SK-N-SH (cell line): ENCODE measurements around the gene RASSF3. TPM values are rescaled to one million over a fixed set of nuclear protein-coding genes. Genes with fewer than 3 reads are reported as not detected.

ENCODE experiments used
- CTCF ChIA-PET: fragments of 300-600, 350-600 bp; formaldehyde crosslinking; extraction: SDS; loops from one replicate; lab custom pipeline; 2021; lab: Yijun Ruan, JAX
- POLR2A ChIA-PET: fragments of 350-600 bp; sonication (Branson Sonifier 250); formaldehyde crosslinking; extraction: SDS; loops from one replicate; lab custom pipeline; 2020; ENCODE audit warnings: antibody characterized with exemption, inconsistent platforms; lab: Yijun Ruan, JAX
- DNase-seq: peaks from one replicate; pipeline ENCODE4 v3.0.0; 2012
- H2AFZ ChIP-seq: fragments of 200-600 bp; sonication (generic); 2 replicates; pipeline ENCODE4 v1.8.1; 2016; ENCODE audit warnings: antibody characterized with exemption, mild to moderate bottlenecking, low read depth
- H3F3A ChIP-seq: fragments of 200-600 bp; sonication (generic); replicated peaks from 2 replicates; pipeline ENCODE3; 2016; ENCODE audit warnings: antibody characterized with exemption, mild to moderate bottlenecking; ENCODE audit not compliant: insufficient read depth
- H3K27ac ChIP-seq, 2 experiments: fragments of 200-500 bp in 1 of 2; fragments of 200-600 bp in 1 of 2; sonication (Bioruptor generic) in 1 of 2; sonication (generic), shearing (Covaris generic) in 1 of 2; 2 replicates each; pipeline versions ENCODE4 v1.5.1 to v1.6.1; 2014 to 2016; ENCODE audit warnings: low read depth in 2 of 2, inconsistent platforms in 1 of 2, low read length in 1 of 2, mild to moderate bottlenecking in 1 of 2, mixed read lengths in 1 of 2
- H3K27me3 ChIP-seq: fragments of 200-600 bp; sonication (generic), shearing (Covaris generic); 2 replicates; pipeline ENCODE4 v1.6.1; 2016; ENCODE audit warnings: mixed run types; ENCODE audit not compliant: insufficient read depth
- H3K36me3 ChIP-seq, 2 experiments: fragments of 200-500 bp in 1 of 2; fragments of 200-600 bp in 1 of 2; sonication (Bioruptor generic) in 1 of 2; sonication (generic) in 1 of 2; replicated peaks in 1 of 2; 2 replicates each; pipeline versions ENCODE3 to v1.5.1; 2014 to 2016; ENCODE audit warnings: low read length in 1 of 2, mild to moderate bottlenecking in 1 of 2; ENCODE audit not compliant: insufficient read depth in 2 of 2, control insufficient read depth in 1 of 2
- H3K4me1 ChIP-seq, 2 experiments: fragments of 200-500 bp in 1 of 2; fragments of 200-600 bp in 1 of 2; sonication (Bioruptor generic) in 1 of 2; sonication (generic), shearing (Covaris generic) in 1 of 2; 2 replicates each; pipeline versions ENCODE4 v1.5.1 to v1.6.1; 2014 to 2016; ENCODE audit warnings: low read depth in 1 of 2, low read length in 1 of 2, mixed run types in 1 of 2; ENCODE audit not compliant: insufficient read depth in 2 of 2, control insufficient read depth in 1 of 2
- H3K4me2 ChIP-seq: fragments of 200-600 bp; sonication (generic), shearing (Covaris generic); 2 replicates; pipeline ENCODE4 v1.6.1; 2017; ENCODE audit warnings: mixed run types
- H3K4me3 ChIP-seq, 2 experiments: fragments of 200-500 bp in 1 of 2; fragments of 200-600 bp in 1 of 2; sonication (Bioruptor generic) in 1 of 2; sonication (generic), shearing (Covaris generic) in 1 of 2; 2 replicates each; pipeline versions ENCODE4 v1.5.1 to v1.8.1; 2014 to 2016; ENCODE audit warnings: low read depth in 2 of 2, inconsistent platforms in 1 of 2, low read length in 1 of 2, mild to moderate bottlenecking in 1 of 2, mixed read lengths in 1 of 2, moderate library complexity in 1 of 2
- H3K79me2 ChIP-seq: fragments of 200-600 bp; sonication (generic); 2 replicates; pipeline ENCODE4 v1.8.1; 2017; ENCODE audit warnings: mild to moderate bottlenecking; ENCODE audit not compliant: insufficient read depth
- H3K9ac ChIP-seq: fragments of 200-600 bp; sonication (generic); 2 replicates; pipeline ENCODE4 v1.6.1; 2017; ENCODE audit warnings: mixed run types
- H3K9me2 ChIP-seq: fragments of 200-600 bp; sonication (generic); 2 replicates; pipeline ENCODE4 v1.6.1; 2017; ENCODE audit warnings: mixed run types
- H3K9me3 ChIP-seq: fragments of 200-600 bp; sonication (generic); 2 replicates; pipeline ENCODE4 v1.6.1; 2017; ENCODE audit warnings: mixed run types, mild to moderate bottlenecking, moderate library complexity
- H4K20me1 ChIP-seq: fragments of 200-600 bp; sonication (generic); 2 replicates; pipeline ENCODE4 v1.6.1; 2017; ENCODE audit warnings: mild to moderate bottlenecking, mixed run types; ENCODE audit not compliant: insufficient read depth
- CHD2 ChIP-seq: fragments of 150-350 bp; IDR thresholded peaks from 2 replicates; pipeline ENCODE4 v1.6.1; 2018; ENCODE audit warnings: low read length; ENCODE audit not compliant: partially characterized antibody
- CTCF ChIP-seq: fragments of 200-600 bp; sonication (generic); IDR thresholded peaks from 2 replicates; pipeline ENCODE4 v1.6.1; 2017; ENCODE audit warnings: antibody characterized with exemption, mild to moderate bottlenecking, moderate library complexity
- ELF1 ChIP-seq: IDR thresholded peaks from 2 replicates; pipeline ENCODE4 v1.4.0; 2012
- EZH2phosphoT487 ChIP-seq: fragments of 200-600 bp; sonication (generic); IDR thresholded peaks from 2 replicates; pipeline ENCODE4 v1.6.1; 2017; ENCODE audit warnings: low read depth, mixed run types, mild to moderate bottlenecking, antibody characterized with exemption, moderate library complexity, borderline replicate concordance
- FOXM1 ChIP-seq: IDR thresholded peaks from 2 replicates; pipeline ENCODE4 v1.4.0; 2012; ENCODE audit warnings: low read depth, mild to moderate bottlenecking
- GABPA ChIP-seq: IDR thresholded peaks from 2 replicates; pipeline ENCODE4 v1.4.0; 2012; ENCODE audit warnings: low read depth, mild to moderate bottlenecking
- IRF3 ChIP-seq: fragments of 150-350 bp; IDR thresholded peaks from 2 replicates; pipeline ENCODE4 v1.6.1; 2016; ENCODE audit warnings: mild to moderate bottlenecking, low read depth, low read length
- MXI1 ChIP-seq: IDR thresholded peaks from 2 replicates; pipeline ENCODE4 v1.6.1; 2012; ENCODE audit warnings: mild to moderate bottlenecking, low read depth, low read length, improper control_type of control experiment
- NRF1 ChIP-seq: IDR thresholded peaks from 2 replicates; pipeline ENCODE4 v1.6.1; 2012; ENCODE audit warnings: low read depth, mild to moderate bottlenecking, low read length
- PBX3 ChIP-seq: IDR thresholded peaks from 2 replicates; pipeline ENCODE4; 2012
- POLR2AphosphoS5 ChIP-seq: IDR thresholded peaks from 2 replicates; pipeline ENCODE4 v1.6.1; 2012; ENCODE audit warnings: low read depth, low read length
- TAF1 ChIP-seq: IDR thresholded peaks from 2 replicates; pipeline ENCODE4 v1.6.1; 2012; ENCODE audit warnings: low read depth, mild to moderate bottlenecking, low read length, moderate library complexity, borderline replicate concordance
- YY1 ChIP-seq: IDR thresholded peaks from 2 replicates; pipeline ENCODE4 v1.4.0; 2012; ENCODE audit warnings: low read depth, mild to moderate bottlenecking
- ZBTB33 ChIP-seq: IDR thresholded peaks from 2 replicates; pipeline ENCODE4 v1.4.0; 2012; ENCODE audit warnings: low read depth, borderline replicate concordance
- WGBS: methylation state at CpG from one replicate; pipeline ENCODE4 v1.1.6; 2017; ENCODE audit warnings: low lambda C conversion rate; 5-methylcytosine and 5-hydroxymethylcytosine counted together
- polyA plus RNA-seq, 3 experiments: library from polyadenylated mRNA; depleted of rRNA; stranded (reverse); fragments of >200 nt; gene quantifications; 2 replicates each; pipeline ENCODE4 v1.2.3, GENCODE V29; 2012
- TF ChIP-seq, protein P1 (sequence below): IDR thresholded peaks from 2 replicates; pipeline ENCODE4 v1.6.1; 2012; ENCODE audit warnings: mild to moderate bottlenecking, low read depth, low read length, moderate library complexity

The RASSF3 gene
- polyA plus RNA-seq, 1 of the 3 experiments (the other 2 are of a cell fraction), result 11.1 TPM

GRCh38 chr12:64571411-64571810 is 38.9 kb upstream of the RASSF3 start:
- Histone ChIP-seq H3K27me3 (no peaks in the 10 kb centered on the region), H3K27ac (no peak overlapping the region), H4K20me1 (no peaks in the 10 kb centered on the region), H3F3A (no peaks in the 10 kb centered on the region), H3K9me2 (no peaks in the 10 kb centered on the region), H3K79me2 (no peaks in the 10 kb centered on the region), H3K4me1 (no peaks in the 10 kb centered on the region; a peak in 1 of 4 replicates)
- 91% methylated on average over 2 of the region's 2 CpGs for WGBS
- POLR2A ChIA-PET, result no interaction called here
- no peak for DNase-seq
- TF ChIP-seq ELF1 (no peak), NRF1 (no peak), YY1 (no peak), GABPA (no peak), PBX3 (no peak), CHD2 (no peak), IRF3 (no peak), MXI1 (no peak), POLR2AphosphoS5 (no peak), CTCF (no peak), TAF1 (no peak), ZBTB33 (no peak), FOXM1 (no peak), EZH2phosphoT487 (no peak)
- TF ChIP-seq, protein P1, sequence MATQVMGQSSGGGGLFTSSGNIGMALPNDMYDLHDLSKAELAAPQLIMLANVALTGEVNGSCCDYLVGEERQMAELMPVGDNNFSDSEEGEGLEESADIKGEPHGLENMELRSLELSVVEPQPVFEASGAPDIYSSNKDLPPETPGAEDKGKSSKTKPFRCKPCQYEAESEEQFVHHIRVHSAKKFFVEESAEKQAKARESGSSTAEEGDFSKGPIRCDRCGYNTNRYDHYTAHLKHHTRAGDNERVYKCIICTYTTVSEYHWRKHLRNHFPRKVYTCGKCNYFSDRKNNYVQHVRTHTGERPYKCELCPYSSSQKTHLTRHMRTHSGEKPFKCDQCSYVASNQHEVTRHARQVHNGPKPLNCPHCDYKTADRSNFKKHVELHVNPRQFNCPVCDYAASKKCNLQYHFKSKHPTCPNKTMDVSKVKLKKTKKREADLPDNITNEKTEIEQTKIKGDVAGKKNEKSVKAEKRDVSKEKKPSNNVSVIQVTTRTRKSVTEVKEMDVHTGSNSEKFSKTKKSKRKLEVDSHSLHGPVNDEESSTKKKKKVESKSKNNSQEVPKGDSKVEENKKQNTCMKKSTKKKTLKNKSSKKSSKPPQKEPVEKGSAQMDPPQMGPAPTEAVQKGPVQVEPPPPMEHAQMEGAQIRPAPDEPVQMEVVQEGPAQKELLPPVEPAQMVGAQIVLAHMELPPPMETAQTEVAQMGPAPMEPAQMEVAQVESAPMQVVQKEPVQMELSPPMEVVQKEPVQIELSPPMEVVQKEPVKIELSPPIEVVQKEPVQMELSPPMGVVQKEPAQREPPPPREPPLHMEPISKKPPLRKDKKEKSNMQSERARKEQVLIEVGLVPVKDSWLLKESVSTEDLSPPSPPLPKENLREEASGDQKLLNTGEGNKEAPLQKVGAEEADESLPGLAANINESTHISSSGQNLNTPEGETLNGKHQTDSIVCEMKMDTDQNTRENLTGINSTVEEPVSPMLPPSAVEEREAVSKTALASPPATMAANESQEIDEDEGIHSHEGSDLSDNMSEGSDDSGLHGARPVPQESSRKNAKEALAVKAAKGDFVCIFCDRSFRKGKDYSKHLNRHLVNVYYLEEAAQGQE, result no peak
- TF ChIP-seq, all 33 proteins: peak for 0
- no peaks in the 10 kb centered on the region for H3K36me3 ChIP-seq
- H3K9me3 ChIP-seq, result no peaks in the 10 kb centered on the region
- CTCF ChIA-PET, result interaction anchor here (1.6 to 2.4 kb wide), 3 partner anchors 9 to 126 kb away, joined by 4 to 7 read pairs (median 6); no protein-coding TSS in a partner anchor
- H2AFZ ChIP-seq, result no peak overlapping the region
- H3K4me3 ChIP-seq, result no peak overlapping the region
- no peak overlapping the region for H3K4me2 ChIP-seq
- H3K9ac ChIP-seq, result no peak overlapping the region
